Brain pericyte (primary cell): ENCODE results near the gene SLC2A9.

ENCODE experiments used
- DNase-seq: peaks from one replicate; pipeline ENCODE4 v3.0.0-alpha.2; 2012; ENCODE audit warnings: low read depth, low spot score

SLC2A9 gene

DNA sequence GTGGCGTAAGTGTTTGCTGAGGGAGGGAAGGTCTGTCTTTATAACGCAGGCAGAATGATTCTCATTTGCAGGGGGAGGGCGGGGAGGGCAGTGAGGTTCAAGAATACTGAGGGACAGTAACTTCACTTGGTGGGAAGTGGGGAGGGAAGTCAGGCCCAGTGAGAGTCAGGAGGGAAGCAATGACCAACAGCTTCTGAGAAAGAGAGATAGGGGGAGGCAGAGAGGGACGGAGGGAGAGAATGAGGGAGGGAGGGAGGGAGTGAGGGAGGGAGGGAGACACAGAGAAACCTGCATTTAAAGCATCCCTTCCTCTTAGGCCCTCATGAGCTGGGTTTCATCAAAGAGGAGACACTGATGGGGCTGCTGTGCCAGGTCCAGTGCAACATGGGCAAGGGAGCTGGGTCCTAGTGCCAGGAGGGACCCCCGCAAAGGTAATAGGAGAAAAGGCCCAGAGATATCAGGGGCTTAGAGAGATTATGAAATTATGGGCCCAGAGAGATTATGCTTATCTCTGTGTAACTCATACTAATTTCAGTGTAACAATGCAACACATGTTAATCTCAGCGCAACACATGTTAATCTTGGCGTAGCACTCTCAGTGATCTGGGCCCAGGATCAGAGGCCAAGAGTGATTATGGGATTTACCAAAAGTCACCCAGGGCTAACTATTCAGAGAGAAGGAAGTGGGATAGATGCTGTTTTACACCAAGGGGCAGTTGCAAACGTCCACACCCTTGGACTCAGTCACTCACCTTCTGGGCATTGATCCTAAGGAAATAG, 127.8 kb downstream of the SLC2A9 start:
- DNase-seq: no peak

DNA sequence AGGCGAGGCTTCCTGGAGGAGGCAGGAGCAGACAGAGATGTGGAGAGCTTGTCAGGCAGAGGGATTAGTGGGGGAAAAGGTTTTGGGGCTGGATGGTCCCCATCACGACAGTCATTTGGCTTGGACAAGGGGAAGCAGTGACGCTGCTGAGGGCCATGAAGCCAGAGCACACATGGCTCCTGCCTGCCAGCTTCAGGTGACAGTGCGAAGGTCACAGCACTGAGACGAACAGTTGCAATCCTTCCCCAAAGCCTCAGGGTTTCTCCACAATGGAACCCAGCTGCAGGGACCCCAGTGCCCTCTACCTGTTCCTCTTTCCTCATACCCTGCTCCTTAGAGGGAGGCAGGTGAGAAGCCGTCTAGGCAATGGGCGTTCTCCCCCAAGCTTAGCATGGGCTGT, 129.6 kb downstream of the SLC2A9 start:
- no peak for DNase-seq

DNA sequence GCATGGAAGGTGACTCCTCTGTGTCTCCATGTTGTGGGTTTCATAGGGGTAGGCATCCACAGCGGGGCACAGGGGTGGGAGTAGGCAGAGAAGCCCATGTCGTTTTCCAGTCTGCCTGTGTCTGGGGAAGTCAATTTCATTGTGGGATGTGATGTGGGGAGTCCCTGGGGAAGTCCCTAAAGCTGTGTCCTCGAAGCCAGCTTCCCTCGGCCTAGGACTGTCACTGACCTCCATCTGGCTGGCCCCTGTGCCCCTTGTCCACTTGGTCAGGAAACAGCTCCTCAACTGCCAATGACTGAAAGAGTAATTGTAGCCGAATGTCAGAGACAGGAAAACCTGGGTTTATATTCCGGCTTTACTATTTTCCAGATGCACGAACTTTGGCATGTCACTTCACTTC, 130.2 kb downstream of the SLC2A9 start:
- DNase-seq: no peak

DNA sequence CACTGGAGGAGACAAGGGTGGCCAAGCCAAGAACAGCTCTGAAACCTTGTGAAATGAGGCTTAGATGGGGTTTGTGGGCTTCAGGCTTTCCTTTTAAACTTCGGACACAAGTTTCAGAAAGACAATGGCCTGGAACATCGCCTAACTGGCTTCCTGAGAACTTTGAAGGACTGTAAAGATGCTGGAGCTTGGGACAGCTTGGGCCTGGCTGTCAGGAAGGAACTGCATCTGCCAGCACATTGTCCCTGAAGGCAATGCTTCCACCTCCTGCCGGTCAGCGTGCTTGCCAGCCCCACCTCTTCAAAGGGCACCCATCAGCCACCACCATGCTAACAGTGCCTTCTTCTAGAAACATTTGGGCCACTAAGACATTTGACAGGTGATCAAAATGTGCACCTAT, 132.0 kb downstream of the SLC2A9 start:
- no peak for DNase-seq

DNA sequence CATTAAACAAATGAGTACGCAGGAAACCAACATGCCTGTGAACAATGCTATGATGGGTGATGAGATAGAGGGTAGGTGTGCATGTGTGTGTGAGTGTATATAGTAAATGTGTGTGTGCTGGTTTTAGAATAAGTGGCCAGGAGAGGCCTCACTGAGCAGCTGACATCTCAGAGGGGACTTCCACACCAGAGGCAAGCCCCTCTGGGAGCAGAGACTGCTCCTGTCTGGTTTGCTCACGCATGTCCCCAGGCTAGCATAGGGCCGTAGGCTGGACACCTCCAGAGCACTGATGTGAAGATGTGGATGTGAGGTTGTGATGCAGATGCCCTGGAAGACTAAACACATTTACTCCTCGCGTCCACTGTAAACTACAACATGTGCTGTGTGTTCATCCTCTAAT, 135.3 kb downstream of the SLC2A9 start:
- DNase-seq: no peak

DNA sequence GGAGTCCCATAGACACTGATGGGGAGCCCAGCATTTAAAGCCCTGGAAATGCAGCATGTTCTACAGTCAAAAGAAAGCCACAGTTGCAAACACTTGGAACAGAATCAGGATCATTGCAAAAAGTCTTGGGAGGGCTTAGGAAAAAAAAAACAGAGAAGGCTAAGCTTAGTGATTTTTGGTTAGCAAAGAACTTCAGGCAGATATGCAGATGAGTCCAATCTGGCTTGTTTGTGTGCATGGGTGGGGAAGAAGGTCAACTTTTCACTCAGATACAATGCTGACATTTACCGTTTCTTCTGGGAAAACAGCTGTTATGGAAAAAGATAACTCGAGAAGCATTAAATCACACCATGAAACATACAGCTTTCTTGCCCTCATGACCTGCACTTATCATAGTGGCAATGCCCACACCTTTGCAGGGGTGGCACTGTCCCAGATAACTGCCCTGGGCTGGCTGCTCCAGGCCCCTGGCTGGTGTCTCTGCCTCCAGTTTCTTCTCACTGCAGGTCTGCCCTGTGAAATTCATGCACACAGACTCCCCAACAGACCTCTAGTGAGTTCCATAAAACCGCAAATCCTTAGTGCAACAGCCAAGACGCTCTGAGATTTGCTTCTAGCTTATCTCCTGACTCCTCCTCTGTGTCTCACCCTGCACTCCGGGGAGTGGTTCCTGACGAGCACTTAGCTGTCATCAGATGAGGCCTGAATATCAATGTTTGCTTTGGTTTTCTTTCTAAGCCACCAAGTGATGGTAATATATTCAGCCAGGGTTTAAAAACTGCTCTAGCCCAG, 140.7 kb downstream of the SLC2A9 start:
- DNase-seq: no peak

DNA sequence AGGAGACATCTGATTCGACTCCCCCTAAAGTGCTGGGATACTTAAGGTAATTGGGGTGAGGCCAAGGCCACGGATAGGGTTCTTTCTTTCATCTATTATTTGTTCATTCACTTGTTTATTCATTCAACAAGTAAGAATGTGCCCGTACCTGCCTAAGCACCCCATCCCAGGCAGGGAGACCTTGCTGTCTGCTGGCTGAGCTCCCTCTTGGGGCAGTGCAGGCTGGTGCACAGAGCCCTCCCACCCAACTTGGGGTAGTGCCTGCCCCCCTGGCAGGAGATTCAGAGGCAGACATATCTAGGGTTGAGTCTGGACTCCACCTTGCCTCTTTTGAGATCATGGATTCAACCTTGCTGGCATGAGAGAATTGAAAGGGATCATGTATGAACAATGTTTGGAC, 144.2 kb downstream of the SLC2A9 start:
- no peak for DNase-seq

DNA sequence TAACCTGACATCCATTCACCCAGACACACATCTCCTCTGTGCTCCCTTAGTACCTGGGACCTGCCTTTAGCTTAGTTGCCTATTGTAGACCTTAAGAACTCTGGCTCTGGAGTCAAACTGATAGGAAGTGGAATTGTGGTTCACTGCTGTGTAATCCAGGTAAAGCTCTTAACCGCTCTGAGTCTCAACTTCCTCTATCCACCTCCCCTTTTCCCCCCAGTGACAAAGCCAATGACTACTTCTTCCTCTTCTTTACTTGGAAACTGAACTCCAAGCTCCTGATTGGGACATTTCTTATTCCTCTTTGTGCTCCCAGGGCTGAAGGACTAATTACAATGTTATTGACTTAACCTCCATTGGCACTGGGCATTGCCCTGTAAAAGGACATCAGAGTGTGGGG, 145.8 kb downstream of the SLC2A9 start:
- DNase-seq: no peak

DNA sequence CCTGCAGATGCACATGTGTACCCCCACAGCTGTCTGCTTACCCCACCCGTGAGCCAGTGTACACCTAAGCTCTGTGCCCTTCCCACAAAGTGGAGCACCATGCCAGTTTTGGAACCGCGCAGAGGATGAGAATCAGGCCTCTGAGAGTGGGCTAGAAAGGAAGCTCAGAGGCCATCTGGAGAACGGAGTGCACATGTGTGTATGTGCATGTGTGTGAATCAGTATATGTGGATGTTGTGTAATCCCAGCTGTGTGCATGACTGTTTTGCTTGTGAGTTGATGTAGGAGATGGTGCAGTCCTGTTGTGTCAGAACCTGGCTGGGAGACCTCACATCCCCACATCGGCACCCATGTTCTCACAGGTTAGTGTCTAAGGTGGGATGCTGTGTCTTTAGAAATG, 146.9 kb downstream of the SLC2A9 start:
- DNase-seq: no peak

DNA sequence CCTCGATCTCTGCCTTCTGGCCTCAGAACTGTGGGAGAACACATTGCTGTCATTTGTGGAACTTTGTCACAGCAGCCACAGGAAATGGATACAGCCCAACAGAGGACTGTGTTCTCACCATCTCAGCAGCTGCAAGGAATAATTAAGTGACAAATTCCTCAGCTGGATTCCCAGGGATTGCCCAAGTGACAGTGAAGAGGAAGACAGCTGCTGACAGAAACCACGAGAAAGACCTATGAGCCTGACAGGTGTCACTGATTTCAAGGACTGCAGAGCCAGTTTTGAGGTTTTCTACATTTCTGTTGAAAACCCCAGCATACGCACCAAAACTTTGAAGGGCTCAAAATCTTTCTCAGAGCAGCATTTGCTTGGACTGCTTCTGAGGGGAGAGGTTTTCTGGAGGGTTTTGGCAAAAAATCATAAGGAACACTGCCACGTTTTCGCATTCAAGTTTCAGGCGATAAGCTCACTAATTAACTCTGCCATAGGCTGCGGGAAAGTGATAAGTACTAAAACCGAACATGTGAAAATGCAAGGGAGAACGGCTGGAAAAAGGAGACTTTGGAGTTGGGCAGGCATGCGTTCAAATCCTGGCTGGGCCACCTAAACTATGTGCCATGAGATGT, 151.0 kb downstream of the SLC2A9 start:
- no peak for DNase-seq

DNA sequence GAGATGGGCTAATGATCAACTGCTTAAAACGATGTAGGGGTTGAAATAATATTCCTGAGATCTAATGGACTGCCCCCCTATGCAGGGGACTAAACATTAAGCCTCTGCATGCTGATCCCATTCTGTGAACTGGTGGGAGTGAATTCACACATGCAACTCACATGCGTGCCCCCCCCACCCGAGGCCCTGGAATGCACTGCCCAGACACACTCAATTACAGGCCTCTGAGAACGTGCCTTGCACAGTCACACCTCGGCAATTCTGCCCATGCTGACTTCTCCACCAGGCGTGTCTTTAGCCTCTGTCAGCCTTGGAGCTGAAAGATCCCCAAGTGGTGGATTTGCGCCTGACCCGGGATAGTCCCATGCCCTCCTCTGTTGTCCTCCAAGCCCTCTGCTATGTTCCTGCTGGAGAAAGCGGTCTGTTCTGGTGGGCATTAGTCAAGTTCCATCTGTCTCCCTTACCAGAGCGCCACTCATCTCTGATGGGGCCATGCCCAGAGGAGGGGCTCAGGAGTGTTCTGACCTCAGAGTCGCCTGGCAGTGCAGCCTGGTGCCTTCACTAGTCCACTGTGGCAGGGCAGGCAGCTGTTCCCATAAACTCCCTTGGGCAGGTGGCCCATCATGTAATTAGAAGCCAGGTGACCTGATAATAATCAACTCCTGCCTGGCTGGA, 153.4 kb downstream of the SLC2A9 start:
- DNase-seq: no peak

DNA sequence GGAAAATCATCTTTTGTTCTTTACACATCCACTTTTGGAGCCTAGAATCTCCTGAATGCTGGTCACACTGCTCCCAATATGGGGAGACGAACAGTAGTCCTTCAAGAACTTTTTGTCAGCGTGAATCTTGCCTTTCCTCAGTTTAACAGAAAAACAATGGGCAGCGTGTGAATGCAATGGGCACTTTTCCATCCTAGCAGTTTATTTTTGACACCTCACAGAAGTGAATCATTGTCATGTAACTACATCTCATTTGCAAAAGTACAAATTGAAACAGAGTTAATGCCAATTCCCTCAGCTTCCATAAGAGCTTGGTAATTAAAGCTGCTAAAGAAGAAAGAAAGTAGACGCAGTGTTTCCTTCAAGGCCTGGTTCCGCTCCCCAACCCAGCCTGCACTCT, 154.4 kb downstream of the SLC2A9 start:
- no peak for DNase-seq

DNA sequence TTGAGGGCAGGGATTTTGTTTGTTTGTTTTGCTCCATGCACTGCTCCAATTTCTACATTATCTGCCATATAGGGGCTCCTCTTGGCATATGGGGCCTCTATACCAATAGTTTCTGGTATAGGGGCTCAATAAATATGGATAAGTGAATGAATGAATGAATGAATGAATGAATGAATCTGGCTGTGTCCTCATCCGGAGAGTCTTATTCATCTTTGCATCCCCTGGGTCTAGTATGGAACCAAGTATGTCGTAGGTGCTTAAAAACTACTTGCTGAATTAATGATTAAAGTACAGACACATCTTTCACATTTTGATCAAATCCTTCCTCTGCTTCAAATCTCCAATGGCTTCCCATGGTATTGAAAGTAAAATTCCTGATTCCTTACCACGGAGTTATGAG, 159.7 kb downstream of the SLC2A9 start:
- DNase-seq: no peak

DNA sequence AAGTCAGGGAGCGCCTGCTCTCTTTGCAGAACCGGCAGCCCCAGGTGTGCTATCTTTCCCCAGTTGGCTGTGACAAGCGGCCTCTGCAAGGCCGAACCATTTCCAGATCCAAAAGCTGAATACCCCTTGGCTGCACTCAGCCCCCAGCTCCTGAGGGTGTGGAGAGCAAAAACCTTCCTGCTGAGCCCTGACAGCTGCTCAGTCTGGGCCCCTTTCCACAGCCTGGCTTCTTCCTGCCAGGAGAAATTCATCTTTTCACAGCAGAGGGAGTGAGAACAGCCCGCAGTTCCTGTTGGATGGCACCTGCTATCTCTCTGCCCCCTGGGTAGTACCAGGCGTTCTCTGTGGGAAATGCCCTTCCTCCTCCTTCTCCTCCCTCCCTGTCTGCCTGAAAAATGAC, 161.5 kb downstream of the SLC2A9 start:
- no peak for DNase-seq

DNA sequence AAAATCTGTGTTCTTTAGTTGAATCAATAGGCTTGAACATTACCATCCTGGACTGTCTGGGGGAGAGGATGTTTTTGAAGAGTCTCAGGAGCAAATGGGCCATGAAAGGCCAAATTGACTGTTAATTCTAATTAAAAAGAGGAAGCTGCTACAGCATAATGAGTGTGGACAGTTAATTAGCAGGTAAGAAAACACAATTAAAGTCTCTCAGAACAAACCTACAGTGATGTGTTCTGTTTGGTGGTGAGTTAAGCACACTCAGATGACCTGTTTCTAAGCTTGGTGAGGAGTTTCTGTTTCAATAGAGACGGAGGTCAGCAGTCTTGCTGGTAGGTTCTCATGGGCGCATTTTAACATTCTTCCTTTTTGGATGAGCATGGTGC, 171.8 kb downstream of the SLC2A9 start:
- DNase-seq: no peak

DNA sequence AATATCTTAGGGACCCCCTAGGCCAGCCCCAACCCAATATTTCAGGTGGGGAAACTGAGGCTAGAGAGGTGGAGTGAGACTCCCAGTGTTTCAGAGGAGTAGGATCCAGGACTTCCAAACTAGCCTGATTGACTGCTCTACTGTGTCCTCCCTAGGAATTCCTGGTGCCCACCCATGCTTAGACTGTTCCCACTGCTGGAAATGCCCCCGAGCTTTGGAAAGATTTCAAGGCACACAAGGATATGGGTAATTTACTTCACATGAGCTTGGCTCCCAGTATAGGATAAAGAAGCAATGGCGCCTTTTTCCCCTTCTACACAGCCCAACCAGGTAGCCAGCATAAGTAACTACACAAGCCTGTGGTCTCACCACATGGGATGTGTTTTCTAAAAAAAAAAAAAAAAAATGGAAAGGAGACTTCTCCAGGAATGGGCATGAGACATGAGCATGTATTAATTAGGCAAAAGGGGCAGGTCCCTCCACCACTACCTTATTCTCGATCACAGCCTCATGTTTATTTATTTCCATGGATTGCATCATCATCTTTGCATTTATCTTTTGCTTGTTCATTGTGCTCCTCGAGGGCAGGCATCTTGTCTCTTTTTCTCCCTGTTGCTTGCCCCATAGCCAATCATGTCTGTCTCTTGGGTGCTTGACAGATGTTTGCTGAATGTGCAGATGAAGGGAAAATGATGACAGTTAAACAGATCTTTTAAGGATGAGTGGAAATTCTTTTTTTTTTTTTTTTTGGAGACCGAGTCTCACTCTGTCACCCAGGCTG, 173.1 kb downstream of the SLC2A9 start:
- no peak for DNase-seq

DNA sequence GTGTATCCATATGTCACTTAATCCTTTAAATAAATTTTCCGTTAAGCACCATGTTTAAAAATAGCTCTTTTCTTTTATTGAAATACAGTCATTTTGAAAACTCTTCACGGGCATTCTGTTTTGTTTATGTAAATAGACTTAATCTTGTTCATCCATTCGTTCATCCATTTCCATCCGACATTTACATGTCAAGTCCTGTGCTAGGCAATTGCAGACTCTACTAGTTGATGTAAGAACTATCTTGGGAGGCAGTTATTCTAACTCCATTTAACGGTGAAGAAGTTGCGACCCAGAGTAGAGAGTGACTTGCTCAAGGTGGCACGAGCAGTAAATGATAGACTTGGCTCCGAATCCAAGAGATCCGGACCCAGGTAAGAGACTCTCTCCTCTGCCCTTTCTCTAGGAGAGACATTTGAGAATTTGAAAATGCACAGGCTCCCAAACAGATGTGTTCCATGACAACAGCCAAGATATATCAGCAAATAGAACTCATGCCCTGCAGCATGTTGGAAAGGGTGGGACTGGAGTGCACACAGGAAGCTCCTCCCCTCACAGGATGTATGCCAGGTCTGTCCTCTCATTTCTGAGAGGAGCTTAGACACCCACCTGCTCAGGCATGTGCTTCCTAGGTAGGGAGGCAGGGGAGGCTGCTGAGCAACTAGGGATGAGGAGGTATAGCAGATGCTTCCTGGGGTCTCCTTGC, 175.4 kb downstream of the SLC2A9 start:
- DNase-seq: no peak

DNA sequence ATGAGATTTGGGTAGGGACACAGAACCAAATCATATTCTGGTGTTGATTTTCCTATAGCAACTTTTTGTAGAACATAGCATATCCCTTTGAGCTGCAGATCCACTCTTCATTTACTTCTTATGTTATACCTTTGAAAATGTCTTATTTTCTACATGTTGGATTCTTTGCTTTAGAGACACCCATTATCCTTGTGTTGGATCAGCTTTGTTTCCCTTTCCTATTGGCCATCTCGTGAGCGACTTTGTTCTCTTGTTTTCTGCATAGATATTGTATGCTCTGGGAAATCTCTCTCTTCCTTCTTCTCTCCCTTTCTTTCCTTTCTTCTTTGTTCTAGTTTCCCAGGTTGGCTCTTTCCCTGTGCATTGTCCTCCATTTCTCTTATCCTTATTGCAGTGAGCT, 180.2 kb downstream of the SLC2A9 start:
- no peak for DNase-seq

DNA sequence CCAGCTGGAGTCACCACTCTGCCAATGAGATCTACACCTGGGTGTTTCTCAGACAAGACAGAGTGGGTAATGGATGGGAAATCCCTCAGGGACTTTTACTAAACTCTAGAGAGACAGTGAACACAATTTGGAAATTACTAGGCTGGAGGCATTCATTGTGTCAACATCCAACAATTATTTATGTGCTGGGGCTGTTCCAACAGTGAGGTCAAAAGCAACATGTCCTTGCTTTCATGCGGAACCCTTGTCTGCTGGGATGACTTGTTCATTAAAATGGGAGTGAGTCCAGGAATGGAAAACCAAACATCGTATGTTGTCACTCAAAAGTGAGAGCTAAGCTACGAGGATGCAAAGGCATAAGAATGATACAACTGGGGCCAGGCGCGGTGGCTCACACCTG, 185.9 kb downstream of the SLC2A9 start:
- DNase-seq: no peak

DNA sequence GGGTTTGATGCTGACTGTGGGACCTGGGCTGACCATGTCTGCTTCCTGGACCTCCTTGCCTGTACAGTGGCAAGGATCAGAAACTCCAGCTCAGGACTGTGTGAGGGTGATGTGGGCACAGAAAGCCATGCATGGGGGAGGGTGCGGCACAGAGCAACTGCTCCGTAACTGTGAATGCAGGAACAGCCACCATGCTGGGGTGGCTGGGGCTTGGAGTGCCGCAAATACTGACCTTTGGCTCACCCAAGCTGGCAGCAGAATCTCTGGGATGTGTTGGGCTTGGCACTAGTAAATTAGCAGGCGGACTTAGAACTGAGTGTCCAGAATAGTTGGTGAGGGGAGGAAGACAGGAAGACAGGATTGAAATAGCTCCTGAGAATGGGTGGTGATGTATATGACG, 187.9 kb downstream of the SLC2A9 start:
- no peak for DNase-seq

DNA sequence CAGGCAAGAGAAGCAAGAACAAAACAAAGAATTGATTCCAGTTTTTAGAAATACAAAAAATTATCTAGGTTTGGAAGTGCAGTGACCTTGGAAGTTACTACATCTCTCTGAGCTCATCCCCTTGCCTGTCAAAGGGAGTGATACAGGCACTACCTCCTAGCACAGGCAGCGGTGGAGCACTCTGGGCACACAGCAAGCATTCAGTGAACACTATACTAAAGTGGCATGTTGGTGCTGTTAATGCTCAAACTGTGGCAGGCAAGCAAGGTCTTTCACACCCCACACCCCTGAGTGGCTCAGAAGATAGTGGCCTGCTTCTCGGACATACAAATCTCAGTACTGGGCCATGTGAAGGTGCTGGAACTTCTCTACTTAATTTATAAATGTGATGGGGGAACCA, 188.7 kb downstream of the SLC2A9 start:
- no peak for DNase-seq
